CD4-positive, alpha-beta T cell (primary cell): ENCODE results near the gene SELENOM. TPM values are rescaled to one million over a fixed set of nuclear protein-coding genes. Genes with fewer than 3 reads are reported as not detected.

Source experiments
- ATAC-seq: fragments of 200-7000 bp; cut with Tn5 transposase; one replicate; pipeline ENCODE4 v1.10.0; 2022; ENCODE audit warnings: mild to moderate bottlenecking; ENCODE audit not compliant: poor library complexity
- CTCF ChIA-PET: fragments of 350-600 bp; sonication (Branson Sonifier 250); formaldehyde crosslinking; loops from one replicate; lab custom pipeline; 2021; ENCODE audit warnings: antibody characterized with exemption, inconsistent platforms; lab: Charles Lee
- POLR2A ChIA-PET: fragments of 350-600 bp; sonication (Branson Sonifier 250); formaldehyde crosslinking; loops from one replicate; lab custom pipeline; 2021; ENCODE audit warnings: antibody characterized with exemption, inconsistent platforms; lab: Charles Lee
- DNase-seq, 14 experiments: peaks; one replicate each; pipeline ENCODE4 v3.0.0-alpha.2; 2013 to 2020; ENCODE audit warnings: mixed read lengths in 2 of 14
- H3K27ac ChIP-seq, 2 donors: one replicate each; pipeline versions ENCODE4 v1.5.1 to v1.7.0; 2013; ENCODE audit warnings: low read length in 2 of 2, low read depth in 1 of 2, mild to moderate bottlenecking in 1 of 2
- H3K27me3 ChIP-seq, 2 experiments: 1 replicate in 1 of 2; 2 replicates in 1 of 2; pipeline versions ENCODE4 v1.6.1 to v1.7.0; 2013; ENCODE audit warnings: low read length in 2 of 2, control low read depth in 1 of 2, mild to moderate bottlenecking in 1 of 2, moderate library complexity in 1 of 2; ENCODE audit not compliant: insufficient read depth in 2 of 2, control insufficient read depth in 1 of 2
- H3K36me3 ChIP-seq: one replicate; pipeline ENCODE4 v1.6.1; 2013; ENCODE audit warnings: low read length, control low read depth; ENCODE audit not compliant: insufficient read depth
- H3K4me1 ChIP-seq: one replicate; pipeline ENCODE4 v1.6.1; 2013; ENCODE audit warnings: low read length, control low read depth; ENCODE audit not compliant: insufficient read depth
- H3K4me3 ChIP-seq: one replicate; pipeline ENCODE4 v1.5.1; 2013; ENCODE audit warnings: mild to moderate bottlenecking, low read length, moderate library complexity
- H3K9me3 ChIP-seq, 2 experiments: 1 replicate in 1 of 2; 2 replicates in 1 of 2; pipeline versions ENCODE4 v1.6.1 to v1.7.0; 2013; ENCODE audit warnings: low read length in 2 of 2, mild to moderate bottlenecking in 2 of 2, control low read depth in 1 of 2, moderate library complexity in 1 of 2; ENCODE audit not compliant: control insufficient read depth in 1 of 2, insufficient read depth in 1 of 2
- H3K27ac Mint-ChIP-seq: one replicate; pipeline ENCODE4 v1.8.0; 2020; ENCODE audit warnings: mixed read lengths
- H3K27me3 Mint-ChIP-seq: one replicate; pipeline ENCODE4 v1.8.0; 2021; ENCODE audit warnings: mixed read lengths
- H3K36me3 Mint-ChIP-seq: one replicate; pipeline ENCODE4 v1.8.0; 2021; ENCODE audit warnings: low read depth, mixed read lengths
- H3K4me1 Mint-ChIP-seq: one replicate; pipeline ENCODE4 v1.8.0; 2021; ENCODE audit warnings: low read depth, mixed read lengths
- H3K4me3 Mint-ChIP-seq: one replicate; pipeline ENCODE4 v1.8.0; 2020; ENCODE audit warnings: mild to moderate bottlenecking, mixed read lengths
- H3K9me3 Mint-ChIP-seq: one replicate; pipeline ENCODE4 v1.8.0; 2020; ENCODE audit warnings: mixed read lengths
- CTCF ChIP-seq: fragments of 200-600 bp; IDR thresholded peaks from one replicate; pipeline ENCODE4 v1.8.0; 2022; ENCODE audit warnings: antibody characterized with exemption, mild to moderate bottlenecking
- intact Hi-C, 2 experiments: fragments of 100-400 bp; cut with DNase I in 1 of 2; cut with micrococcal nuclease in 1 of 2; formaldehyde crosslinking; loops; one replicate each; pipeline versions ENCODE4 v1.15.1 to v1.9.0; 2023 to 2025; cut with DNase I, micrococcal nuclease
- polyA plus RNA-seq, 2 donors: library from polyadenylated mRNA; unstranded; fragments of 120-200 nt; gene quantifications; one replicate each; pipeline ENCODE4 v1.2.1, GENCODE V29; 2013
- total RNA-seq, 174 experiments: library from RNA in 2 of 174; stranded (reverse) in 2 of 174; gene quantifications; one replicate each; pipeline ENCODE4 v1.2.3 and lab custom pipeline; 2021 to 2026

SELENOM gene
- total RNA-seq (10 to 100 TPM; 78.0 to 82.4 TPM), total RNA-seq (lab: John Stamatoyannopoulos, UW) (3.1 to 44.5 (median 12.1) reads per million in 172 experiments)
- polyA plus RNA-seq (2013, experiment 1 of 2) = 30.0 TPM
- 34.7 TPM for polyA plus RNA-seq (2013, experiment 2 of 2)

- peak; percentile 70 for TF ChIP-seq CTCF
Observed at GRCh38 chr22:31107178-31107893, at the start of gene SELENOM. SELENOM (minus strand) TSS chr22:31107568; CDS start chr22:31107505, 63 bp downstream.

GRCh38 chr22:31155422-31155821 is 48.1 kb upstream of the SELENOM start:
- ChIA-PET CTCF (no interaction called here), POLR2A (no interaction called here)
- H3K4me1 Mint-ChIP-seq = peaks cover 15% of the 10 kb centered on the region
- H3K27ac Mint-ChIP-seq = no peak overlapping the region
- peaks cover 0 to 4% of the 10 kb centered on the region in 2 experiments for H3K27me3 ChIP-seq
- no peaks in the 10 kb centered on the region for H3K36me3 ChIP-seq
- H3K27me3 Mint-ChIP-seq = no peaks in the 10 kb centered on the region
- H3K4me3 Mint-ChIP-seq = peak overlapping the region; percentile 23
- ATAC-seq = no peak
- no peak for DNase-seq
- no peaks in the 10 kb centered on the region for H3K9me3 ChIP-seq
- peaks cover 4% of the 10 kb centered on the region for H3K36me3 Mint-ChIP-seq
- peaks cover 7% of the 10 kb centered on the region for H3K4me1 ChIP-seq
- intact Hi-C loops = loop anchor here in 1 of 2 experiments (5.0 to 10.0 kb wide), 2 partner anchors 73 to 211 kb away; partner anchors contain the start of gene SMTN
- no peak overlapping the region for H3K27ac ChIP-seq
- H3K4me3 ChIP-seq = no peak overlapping the region
- no peaks in the 10 kb centered on the region for H3K9me3 Mint-ChIP-seq
- TF ChIP-seq CTCF = no peak

More at GRCh38 chr22:31107178-31107893, at the start of gene SELENOM:
- ChIA-PET POLR2A (interaction anchor here (0.5 to 3.7 kb wide), 24 partner anchors 9 to 1484 kb away, joined by 3 to 23 read pairs (median 4); partner anchors contain the start of genes LIMK2, MORC2, PATZ1 and PIK3IP1), CTCF (interaction anchor here (0.7 to 3.4 kb wide), 9 partner anchors 22 to 472 kb away, joined by 3 to 21 read pairs (median 7); partner anchors contain the start of genes LIMK2, RNF185, SLC35E4 and SMTN)
- Histone ChIP-seq H3K27ac (peak within 1 kb of the TSS; percentile 24 to 51), H3K27me3 (no peaks in the 10 kb centered on the region), H3K9me3 (peaks cover 0 to 1% of the 10 kb centered on the region in 2 experiments), H3K36me3 (no peaks in the 10 kb centered on the region), H3K4me1 (peaks cover 31% of the 10 kb centered on the region), H3K4me3 (peak within 1 kb of the TSS; percentile 75)
- peak within 1 kb of the TSS; percentile 87 for H3K27ac Mint-ChIP-seq
- H3K36me3 Mint-ChIP-seq = peaks cover 17% of the 10 kb centered on the region
- H3K27me3 Mint-ChIP-seq = no peaks in the 10 kb centered on the region
- peaks cover 24% of the 10 kb centered on the region for H3K4me1 Mint-ChIP-seq
- intact Hi-C loops = loop anchor here in 1 of 2 experiments (1.0 to 5.0 kb wide), 6 partner anchors 23 to 440 kb away; partner anchors contain the start of genes DUSP18, LIMK2 and PATZ1
- ATAC-seq (peak; percentile 90), DNase-seq (peak; percentile 71 to 95 (median 82))
- H3K9me3 Mint-ChIP-seq = no peaks in the 10 kb centered on the region
- peak within 1 kb of the TSS; percentile 97 for H3K4me3 Mint-ChIP-seq

- DNase-seq = no peak
- H3K9me3 ChIP-seq = no peaks in the 10 kb centered on the region
- H3K36me3 Mint-ChIP-seq = peaks cover 2% of the 10 kb centered on the region
- no peak overlapping the region for H3K4me3 Mint-ChIP-seq
- H3K27me3 ChIP-seq = peaks cover 0 to 4% of the 10 kb centered on the region in 2 experiments
- no peaks in the 10 kb centered on the region for H3K36me3 ChIP-seq
- TF ChIP-seq CTCF = no peak
- H3K4me1 Mint-ChIP-seq = peaks cover 13% of the 10 kb centered on the region
- H3K27me3 Mint-ChIP-seq = no peaks in the 10 kb centered on the region
- no peak overlapping the region for H3K27ac Mint-ChIP-seq
- H3K4me3 ChIP-seq = no peak overlapping the region
- ATAC-seq = no peak
- ChIA-PET POLR2A (no interaction called here), CTCF (no interaction called here)
- no peak overlapping the region for H3K27ac ChIP-seq
- intact Hi-C loops = loop anchor here in 1 of 2 experiments (5.0 to 10.0 kb wide), 2 partner anchors 73 to 210 kb away; partner anchors contain the start of gene SMTN
- H3K9me3 Mint-ChIP-seq = no peaks in the 10 kb centered on the region
- peaks cover 5% of the 10 kb centered on the region for H3K4me1 ChIP-seq
Observed at GRCh38 chr22:31154975-31155374, 47.6 kb upstream of the SELENOM start.
